ENCODE measurements around the gene CDC42BPG. TPM values are rescaled to one million over a fixed set of nuclear protein-coding genes. Genes with fewer than 3 reads are reported as not detected.
A peak's percentile ranks its signal among the peaks of the same experiment; 100 is the strongest.

Gene CDC42BPG
- total and polyA plus RNA-seq, 9 of the 15 experiments (the other 6 are each of a cell fraction or from before 2014, with no cell fraction given) = 0.04 to 8.8 (median 2.1) TPM

GRCh38 chr11:64844330-64845128 lies at the start of gene CDC42BPG (continued):
- TF ChIP-seq ELK3 (CRISPR knock-in tag; IDR thresholded peaks at IDR 0.05) (no peak), FOS (IDR thresholded peaks at IDR 0.05; ENCODE audit: extremely low read depth, insufficient read length) (no peak), PHF20 (IDR thresholded peaks at IDR 0.05; ENCODE audit: partially characterized antibody) (no peak), ELF1 (tag; IDR thresholded peaks at IDR 0.05) (0 out of 2 replicates have a peak, but pooled peaks have one; percentile 44), ZZZ3 (IDR thresholded peaks at IDR 0.05) (no peak), ZEB2 (IDR thresholded peaks at IDR 0.05) (no peak), ZNF551 (CRISPR knock-in tag; IDR thresholded peaks at IDR 0.05) (no peak), FOXK1 (CRISPR knock-in tag; IDR thresholded peaks at IDR 0.05; ENCODE audit: borderline replicate concordance) (no peak), HEY1 (CRISPR knock-in tag; IDR thresholded peaks at IDR 0.05; ENCODE audit: borderline replicate concordance) (no peak), GATAD2B (IDR thresholded peaks at IDR 0.05; ENCODE audit: borderline replicate concordance) (peak; percentile 94), STAT5A (IDR thresholded peaks at IDR 0.05; ENCODE audit: borderline replicate concordance, low read length) (no peak), ZNF354B (CRISPR knock-in tag; IDR thresholded peaks at IDR 0.05) (no peak), MEF2A (IDR thresholded peaks at IDR 0.05; ENCODE audit: control insufficient read depth, low read depth, low read length) (no peak), CREM (IDR thresholded peaks at IDR 0.05; ENCODE audit: low read depth) (peak; percentile 64), SIN3B (IDR thresholded peaks at IDR 0.05; ENCODE audit: low read depth) (peak; percentile 39; the same call in 1 of the 2 replicates), GTF2E2 (tag; IDR thresholded peaks at IDR 0.05) (no peak), CC2D1A (IDR thresholded peaks at IDR 0.05) (no peak), HSF4 (CRISPR knock-in tag; IDR thresholded peaks at IDR 0.05; ENCODE audit: borderline replicate concordance) (no peak), ELF4 (CRISPR knock-in tag; IDR thresholded peaks at IDR 0.05) (no peak)
- TF ChIP-seq, protein P1, sequence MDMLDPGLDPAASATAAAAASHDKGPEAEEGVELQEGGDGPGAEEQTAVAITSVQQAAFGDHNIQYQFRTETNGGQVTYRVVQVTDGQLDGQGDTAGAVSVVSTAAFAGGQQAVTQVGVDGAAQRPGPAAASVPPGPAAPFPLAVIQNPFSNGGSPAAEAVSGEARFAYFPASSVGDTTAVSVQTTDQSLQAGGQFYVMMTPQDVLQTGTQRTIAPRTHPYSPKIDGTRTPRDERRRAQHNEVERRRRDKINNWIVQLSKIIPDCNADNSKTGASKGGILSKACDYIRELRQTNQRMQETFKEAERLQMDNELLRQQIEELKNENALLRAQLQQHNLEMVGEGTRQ (CRISPR knock-in tag; IDR thresholded peaks at IDR 0.05) = no peak
- TF ChIP-seq, protein P2, sequence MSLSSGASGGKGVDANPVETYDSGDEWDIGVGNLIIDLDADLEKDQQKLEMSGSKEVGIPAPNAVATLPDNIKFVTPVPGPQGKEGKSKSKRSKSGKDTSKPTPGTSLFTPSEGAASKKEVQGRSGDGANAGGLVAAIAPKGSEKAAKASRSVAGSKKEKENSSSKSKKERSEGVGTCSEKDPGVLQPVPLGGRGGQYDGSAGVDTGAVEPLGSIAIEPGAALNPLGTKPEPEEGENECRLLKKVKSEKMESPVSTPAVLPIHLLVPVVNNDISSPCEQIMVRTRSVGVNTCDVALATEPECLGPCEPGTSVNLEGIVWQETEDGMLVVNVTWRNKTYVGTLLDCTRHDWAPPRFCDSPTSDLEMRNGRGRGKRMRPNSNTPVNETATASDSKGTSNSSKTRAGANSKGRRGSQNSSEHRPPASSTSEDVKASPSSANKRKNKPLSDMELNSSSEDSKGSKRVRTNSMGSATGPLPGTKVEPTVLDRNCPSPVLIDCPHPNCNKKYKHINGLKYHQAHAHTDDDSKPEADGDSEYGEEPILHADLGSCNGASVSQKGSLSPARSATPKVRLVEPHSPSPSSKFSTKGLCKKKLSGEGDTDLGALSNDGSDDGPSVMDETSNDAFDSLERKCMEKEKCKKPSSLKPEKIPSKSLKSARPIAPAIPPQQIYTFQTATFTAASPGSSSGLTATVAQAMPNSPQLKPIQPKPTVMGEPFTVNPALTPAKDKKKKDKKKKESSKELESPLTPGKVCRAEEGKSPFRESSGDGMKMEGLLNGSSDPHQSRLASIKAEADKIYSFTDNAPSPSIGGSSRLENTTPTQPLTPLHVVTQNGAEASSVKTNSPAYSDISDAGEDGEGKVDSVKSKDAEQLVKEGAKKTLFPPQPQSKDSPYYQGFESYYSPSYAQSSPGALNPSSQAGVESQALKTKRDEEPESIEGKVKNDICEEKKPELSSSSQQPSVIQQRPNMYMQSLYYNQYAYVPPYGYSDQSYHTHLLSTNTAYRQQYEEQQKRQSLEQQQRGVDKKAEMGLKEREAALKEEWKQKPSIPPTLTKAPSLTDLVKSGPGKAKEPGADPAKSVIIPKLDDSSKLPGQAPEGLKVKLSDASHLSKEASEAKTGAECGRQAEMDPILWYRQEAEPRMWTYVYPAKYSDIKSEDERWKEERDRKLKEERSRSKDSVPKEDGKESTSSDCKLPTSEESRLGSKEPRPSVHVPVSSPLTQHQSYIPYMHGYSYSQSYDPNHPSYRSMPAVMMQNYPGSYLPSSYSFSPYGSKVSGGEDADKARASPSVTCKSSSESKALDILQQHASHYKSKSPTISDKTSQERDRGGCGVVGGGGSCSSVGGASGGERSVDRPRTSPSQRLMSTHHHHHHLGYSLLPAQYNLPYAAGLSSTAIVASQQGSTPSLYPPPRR (CRISPR knock-in tag; IDR thresholded peaks at IDR 0.05; ENCODE audit: borderline replicate concordance) = no peak
- TF ChIP-seq, protein P3, sequence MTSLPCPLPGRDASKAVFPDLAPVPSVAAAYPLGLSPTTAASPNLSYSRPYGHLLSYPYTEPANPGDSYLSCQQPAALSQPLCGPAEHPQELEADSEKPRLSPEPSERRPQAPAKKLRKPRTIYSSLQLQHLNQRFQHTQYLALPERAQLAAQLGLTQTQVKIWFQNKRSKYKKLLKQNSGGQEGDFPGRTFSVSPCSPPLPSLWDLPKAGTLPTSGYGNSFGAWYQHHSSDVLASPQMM (CRISPR knock-in tag; IDR thresholded peaks at IDR 0.05) = no peak

All from K562 (cell line).